Stimulated activated naive CD8-positive, alpha-beta T cell treated with anti-CD3 and anti-CD28 coated beads, Interleukin-15, Interleukin-2, amounts not matched to agents 100 ng/mL and 50 ng/mL, for 24 hours (primary cell): ENCODE results near the gene SPDL1.

Source experiments
- H3K27ac Mint-ChIP-seq: one replicate; pipeline ENCODE4 v1.8.0; 2021; ENCODE audit warnings: mild to moderate bottlenecking, mixed read lengths
- H3K27me3 Mint-ChIP-seq: one replicate; pipeline ENCODE4 v1.8.0; 2021; ENCODE audit warnings: mixed read lengths
- H3K36me3 Mint-ChIP-seq: one replicate; pipeline ENCODE4 v1.8.0; 2021; ENCODE audit warnings: low read depth, mixed read lengths
- H3K4me1 Mint-ChIP-seq: one replicate; pipeline ENCODE4 v1.8.0; 2021; ENCODE audit warnings: low read depth, mixed read lengths
- H3K4me3 Mint-ChIP-seq: one replicate; pipeline ENCODE4 v1.8.0; 2021; ENCODE audit warnings: mild to moderate bottlenecking, mixed read lengths
- H3K9me3 Mint-ChIP-seq: one replicate; pipeline ENCODE4 v1.8.0; 2021; ENCODE audit warnings: mixed read lengths

SPDL1 gene

GRCh38 chr5:169554251-169554650 lies 29.3 kb upstream of the SPDL1 start:
- Mint-ChIP-seq H3K4me1 (no peaks in the 10 kb centered on the region), H3K36me3 (no peaks in the 10 kb centered on the region), H3K27ac (no peak overlapping the region), H3K9me3 (peaks cover 13% of the 10 kb centered on the region), H3K4me3 (no peak overlapping the region), H3K27me3 (peaks cover 60% of the 10 kb centered on the region)

DNA sequence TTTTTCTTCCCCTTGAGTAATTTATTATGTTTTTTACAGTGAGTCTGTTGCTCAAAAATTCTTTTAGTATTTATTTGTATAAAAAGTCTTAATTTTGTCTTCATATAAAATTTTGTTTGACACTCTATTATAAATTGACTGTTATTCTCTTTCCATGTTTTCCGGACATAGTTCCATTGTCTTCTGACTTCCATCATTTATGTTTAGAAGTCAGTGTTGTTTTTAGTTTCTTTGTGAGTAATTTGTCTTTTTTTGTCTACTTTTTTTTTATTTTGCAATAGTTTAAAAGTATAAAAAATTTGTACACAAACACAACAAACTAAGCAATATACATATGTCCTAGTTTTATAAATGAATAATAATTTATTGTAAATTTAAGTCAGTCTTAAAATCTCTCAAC lies 25.7 kb upstream of the SPDL1 start:
- Mint-ChIP-seq H3K9me3 (peaks cover 13% of the 10 kb centered on the region), H3K4me3 (no peak overlapping the region), H3K4me1 (no peaks in the 10 kb centered on the region), H3K36me3 (no peaks in the 10 kb centered on the region), H3K27ac (no peak overlapping the region), H3K27me3 (peaks cover 53% of the 10 kb centered on the region)

GRCh38 chr5:169561893-169562292 lies 21.7 kb upstream of the SPDL1 start:
- Mint-ChIP-seq H3K4me3 (no peak overlapping the region), H3K27ac (no peak overlapping the region), H3K27me3 (peaks cover 64% of the 10 kb centered on the region), H3K9me3 (peaks cover 8% of the 10 kb centered on the region), H3K36me3 (no peaks in the 10 kb centered on the region), H3K4me1 (no peaks in the 10 kb centered on the region)

- no peak overlapping the region for H3K27ac Mint-ChIP-seq
- peaks cover 63% of the 10 kb centered on the region for H3K27me3 Mint-ChIP-seq
Observed at GRCh38 chr5:169563369-169563768, 20.2 kb upstream of the SPDL1 start.

DNA sequence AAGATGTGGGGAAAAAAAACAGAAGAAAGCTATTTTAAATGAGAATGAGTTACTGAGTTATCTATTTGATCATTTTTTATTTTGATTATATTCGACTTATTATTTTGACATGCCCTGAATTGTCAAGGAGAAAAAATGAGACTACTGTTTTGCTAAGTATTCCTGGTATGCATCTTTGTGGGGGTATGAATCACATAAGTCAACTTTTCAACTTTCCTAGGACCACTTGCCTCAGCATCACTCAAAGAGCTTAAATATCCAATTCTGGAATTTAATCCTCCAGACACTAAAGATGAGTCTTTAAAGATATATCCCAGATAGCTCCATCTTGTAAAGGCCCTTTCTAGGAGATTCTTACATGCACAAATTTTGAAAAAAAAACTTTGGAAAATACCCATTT lies 17.4 kb upstream of the SPDL1 start:
- no peaks in the 10 kb centered on the region for H3K9me3 Mint-ChIP-seq
- no peak overlapping the region for H3K4me3 Mint-ChIP-seq
- H3K4me1 Mint-ChIP-seq, result no peaks in the 10 kb centered on the region
- peaks cover 52% of the 10 kb centered on the region for H3K27me3 Mint-ChIP-seq
- no peak overlapping the region for H3K27ac Mint-ChIP-seq
- no peaks in the 10 kb centered on the region for H3K36me3 Mint-ChIP-seq

More at GRCh38 chr5:169563369-169563768, 20.2 kb upstream of the SPDL1 start:
- H3K9me3 Mint-ChIP-seq, result peaks cover 5% of the 10 kb centered on the region
- H3K4me1 Mint-ChIP-seq, result no peaks in the 10 kb centered on the region
- H3K4me3 Mint-ChIP-seq, result no peak overlapping the region
- H3K36me3 Mint-ChIP-seq, result no peaks in the 10 kb centered on the region

- H3K36me3 Mint-ChIP-seq, result no peaks in the 10 kb centered on the region
- no peaks in the 10 kb centered on the region for H3K9me3 Mint-ChIP-seq
- H3K27me3 Mint-ChIP-seq, result peaks cover 48% of the 10 kb centered on the region
- H3K4me1 Mint-ChIP-seq, result no peaks in the 10 kb centered on the region
- no peak overlapping the region for H3K27ac Mint-ChIP-seq
- H3K4me3 Mint-ChIP-seq, result no peak overlapping the region
Observed at GRCh38 chr5:169567079-169567478, 16.5 kb upstream of the SPDL1 start.

GRCh38 chr5:169569513-169569912 lies 14.1 kb upstream of the SPDL1 start:
- H3K36me3 Mint-ChIP-seq, result no peaks in the 10 kb centered on the region
- H3K27me3 Mint-ChIP-seq, result peaks cover 34% of the 10 kb centered on the region
- H3K4me1 Mint-ChIP-seq, result no peaks in the 10 kb centered on the region
- no peak overlapping the region for H3K4me3 Mint-ChIP-seq
- H3K27ac Mint-ChIP-seq, result no peak overlapping the region
- H3K9me3 Mint-ChIP-seq, result no peaks in the 10 kb centered on the region

- Mint-ChIP-seq H3K27ac (no peak overlapping the region), H3K4me3 (no peak overlapping the region), H3K27me3 (peaks cover 32% of the 10 kb centered on the region), H3K4me1 (no peaks in the 10 kb centered on the region), H3K36me3 (no peaks in the 10 kb centered on the region), H3K9me3 (no peaks in the 10 kb centered on the region)
Observed at GRCh38 chr5:169571355-169571754, 12.2 kb upstream of the SPDL1 start.

GRCh38 chr5:169574134-169574646 lies 9.4 kb upstream of the SPDL1 start:
- Mint-ChIP-seq H3K4me1 (no peaks in the 10 kb centered on the region), H3K36me3 (no peaks in the 10 kb centered on the region)

DNA sequence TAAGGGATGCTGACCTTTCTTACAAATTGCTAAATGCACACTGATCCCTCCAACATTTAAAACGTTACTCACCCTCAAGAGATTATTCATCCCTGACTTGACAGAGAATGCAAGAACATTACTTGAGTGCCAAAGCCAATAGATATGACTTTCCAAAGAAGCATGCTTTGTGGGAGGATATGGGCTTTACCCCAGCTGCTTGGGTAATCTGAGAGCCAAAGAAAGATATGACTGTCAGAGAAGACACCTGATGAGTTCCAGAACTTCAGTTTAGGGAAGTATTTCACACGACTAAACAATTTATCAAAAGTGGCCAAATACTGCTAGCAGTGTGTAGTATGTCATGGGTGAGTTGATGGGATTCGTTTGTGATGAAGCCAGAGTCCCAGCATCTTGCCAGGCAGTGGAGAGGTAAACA lies 7.4 kb upstream of the SPDL1 start:
- H3K27ac Mint-ChIP-seq, result no peak overlapping the region
- no peaks in the 10 kb centered on the region for H3K9me3 Mint-ChIP-seq
- H3K27me3 Mint-ChIP-seq, result peaks cover 30% of the 10 kb centered on the region
- peaks cover 6% of the 10 kb centered on the region for H3K4me1 Mint-ChIP-seq
- no peaks in the 10 kb centered on the region for H3K36me3 Mint-ChIP-seq
- no peak overlapping the region for H3K4me3 Mint-ChIP-seq

More at GRCh38 chr5:169574134-169574646, 9.4 kb upstream of the SPDL1 start:
- Mint-ChIP-seq H3K4me3 (no peak overlapping the region), H3K27ac (no peak overlapping the region), H3K9me3 (no peaks in the 10 kb centered on the region), H3K27me3 (peaks cover 36% of the 10 kb centered on the region)

DNA sequence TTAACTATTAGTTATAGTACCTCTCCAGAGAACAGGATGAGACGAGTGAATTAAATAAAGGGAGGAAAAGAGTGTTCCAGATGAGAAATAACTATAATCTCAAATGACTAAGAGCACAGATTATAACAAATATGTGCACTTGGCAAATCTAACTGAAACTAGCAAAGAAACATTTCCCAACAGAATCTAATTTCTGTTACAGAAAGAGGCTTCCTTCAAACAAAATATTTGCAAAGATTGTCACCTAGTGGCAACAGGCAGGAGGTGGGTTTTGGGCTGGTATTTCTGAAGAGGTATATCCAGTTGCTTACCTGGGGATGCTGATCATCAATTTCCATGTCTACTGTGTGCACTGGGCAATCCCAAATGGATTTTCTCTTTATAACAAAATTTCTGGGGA lies 5.6 kb upstream of the SPDL1 start:
- H3K4me3 Mint-ChIP-seq, result no peak overlapping the region
- no peak overlapping the region for H3K27ac Mint-ChIP-seq
- no peaks in the 10 kb centered on the region for H3K9me3 Mint-ChIP-seq
- no peaks in the 10 kb centered on the region for H3K36me3 Mint-ChIP-seq
- H3K27me3 Mint-ChIP-seq, result peaks cover 30% of the 10 kb centered on the region
- peaks cover 18% of the 10 kb centered on the region for H3K4me1 Mint-ChIP-seq

GRCh38 chr5:169580964-169581363 lies 2.6 kb upstream of the SPDL1 start:
- Mint-ChIP-seq H3K4me3 (no peak overlapping the region), H3K27me3 (peaks cover 26% of the 10 kb centered on the region), H3K36me3 (no peaks in the 10 kb centered on the region), H3K4me1 (peaks cover 35% of the 10 kb centered on the region), H3K9me3 (no peaks in the 10 kb centered on the region), H3K27ac (no peak overlapping the region)

DNA sequence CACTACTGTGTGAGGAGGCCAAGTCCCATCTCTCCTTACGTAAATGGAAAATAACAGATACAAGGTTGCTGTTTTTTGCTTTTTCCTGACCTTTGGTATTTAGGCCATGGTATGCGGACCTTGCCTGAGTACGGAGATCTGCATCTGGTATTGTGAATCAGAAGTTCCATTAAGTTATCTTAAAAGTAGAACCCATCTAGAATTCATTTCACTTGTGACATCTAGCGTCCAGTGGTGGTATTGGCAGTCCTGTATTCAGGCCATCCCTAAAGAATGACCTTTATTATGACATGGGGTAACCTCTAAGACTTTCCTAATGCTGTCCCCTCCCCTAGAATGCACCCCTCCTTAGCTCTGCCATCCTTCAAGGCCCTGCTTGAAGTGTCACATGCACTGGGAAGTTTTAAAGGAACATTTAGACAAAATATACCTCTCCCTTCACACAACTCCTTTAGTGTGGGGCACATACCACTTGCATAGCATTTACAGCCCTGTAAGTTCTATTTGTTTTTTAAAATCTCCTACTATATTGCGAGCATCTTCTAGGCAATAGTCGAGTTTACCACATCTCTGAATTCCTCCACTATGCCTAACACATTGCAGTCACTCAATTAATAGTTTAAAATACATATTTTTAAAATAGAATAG lies 1.9 kb upstream of the SPDL1 start:
- Mint-ChIP-seq H3K4me3 (no peak overlapping the region), H3K4me1 (peaks cover 42% of the 10 kb centered on the region), H3K9me3 (no peaks in the 10 kb centered on the region), H3K27me3 (peaks cover 21% of the 10 kb centered on the region), H3K27ac (no peak overlapping the region), H3K36me3 (peaks cover 4% of the 10 kb centered on the region)

DNA sequence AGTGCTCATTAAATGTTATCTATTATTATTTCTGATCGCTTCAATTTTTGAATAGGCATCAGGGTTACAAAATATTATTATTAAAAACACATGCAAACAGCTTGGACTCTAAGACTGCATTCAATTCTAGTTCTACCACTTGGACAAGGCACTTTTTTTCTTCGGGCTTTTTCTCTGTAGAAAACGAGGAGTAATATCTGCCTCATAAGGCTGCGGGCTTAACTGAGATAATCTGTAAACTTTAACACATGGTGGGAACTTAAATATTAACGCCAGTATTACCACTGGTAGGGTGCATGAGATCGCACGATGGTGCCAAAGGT lies 511 bp upstream of the SPDL1 start:
- H3K27me3 Mint-ChIP-seq, result peaks cover 12% of the 10 kb centered on the region
- peak overlapping the region; percentile 98 for H3K27ac Mint-ChIP-seq
- H3K4me3 Mint-ChIP-seq, result peak overlapping the region; percentile 97
- H3K4me1 Mint-ChIP-seq, result peaks cover 47% of the 10 kb centered on the region
- no peaks in the 10 kb centered on the region for H3K9me3 Mint-ChIP-seq
- H3K36me3 Mint-ChIP-seq, result peaks cover 5% of the 10 kb centered on the region

- Mint-ChIP-seq H3K4me3 (peak overlapping the region; percentile 97), H3K9me3 (no peaks in the 10 kb centered on the region), H3K36me3 (peaks cover 24% of the 10 kb centered on the region), H3K27ac (no peak overlapping the region), H3K4me1 (peaks cover 47% of the 10 kb centered on the region), H3K27me3 (peaks cover 3% of the 10 kb centered on the region)
Observed at GRCh38 chr5:169584998-169585451, 1.5 kb downstream of the SPDL1 start.

- H3K27ac Mint-ChIP-seq, result no peak overlapping the region
Observed at GRCh38 chr5:169590602-169591001, 7.0 kb downstream of the SPDL1 start.

More at GRCh38 chr5:169590602-169591001, 7.0 kb downstream of the SPDL1 start:
- peaks cover 74% of the 10 kb centered on the region for H3K36me3 Mint-ChIP-seq
- H3K4me1 Mint-ChIP-seq, result peaks cover 13% of the 10 kb centered on the region
- H3K27me3 Mint-ChIP-seq, result no peaks in the 10 kb centered on the region
- no peak overlapping the region for H3K4me3 Mint-ChIP-seq
- H3K9me3 Mint-ChIP-seq, result no peaks in the 10 kb centered on the region
